ENCODE results near the gene SNX30. TPM values are rescaled to one million over a fixed set of nuclear protein-coding genes. Genes with fewer than 3 reads are reported as not detected.

SNX30 gene
- total and polyA plus RNA-seq, 4 donors: 1.8 to 13.5 (median 6.5) TPM

DNA sequence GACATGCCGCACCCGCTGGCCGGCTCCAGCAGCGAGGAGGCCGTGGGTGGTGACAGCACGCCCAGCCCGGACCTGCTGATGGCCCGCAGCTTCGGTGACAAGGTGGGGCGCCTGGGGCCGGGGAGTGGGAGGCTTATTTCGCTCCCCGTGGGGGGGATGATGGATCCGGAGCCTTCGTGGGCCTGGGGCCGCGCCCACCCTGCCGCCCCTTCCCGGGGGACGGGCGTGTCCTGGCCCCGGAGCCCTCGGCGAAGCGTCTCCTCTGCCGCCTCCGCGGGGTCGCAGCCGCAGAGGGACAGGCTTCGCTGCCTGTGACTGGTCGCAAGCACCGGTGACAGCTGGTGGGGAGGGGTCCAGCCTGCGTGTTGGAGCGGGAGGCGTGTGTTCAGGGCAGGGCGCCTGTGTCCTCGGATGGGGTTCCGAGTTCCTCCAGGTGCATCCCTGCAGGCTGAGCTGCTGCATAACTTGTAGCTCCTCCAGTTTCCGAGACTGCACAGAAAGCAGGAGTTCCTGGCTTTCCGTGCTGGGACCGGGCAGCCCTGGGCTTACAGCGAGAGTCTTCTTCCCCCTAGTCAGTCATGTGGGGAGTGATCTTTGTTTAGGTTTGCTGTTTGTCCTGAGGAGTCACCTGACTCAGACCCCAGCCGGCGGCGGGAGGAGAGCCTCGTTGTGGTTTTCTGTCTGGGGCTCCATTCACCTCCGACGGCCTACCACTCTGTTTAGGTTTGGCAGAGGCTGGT lies 666 bp downstream of the SNX30 start:
- TF ChIP-seq, protein P1, sequence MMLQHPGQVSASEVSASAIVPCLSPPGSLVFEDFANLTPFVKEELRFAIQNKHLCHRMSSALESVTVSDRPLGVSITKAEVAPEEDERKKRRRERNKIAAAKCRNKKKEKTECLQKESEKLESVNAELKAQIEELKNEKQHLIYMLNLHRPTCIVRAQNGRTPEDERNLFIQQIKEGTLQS (IDR thresholded peaks at IDR 0.05): no peak
- peak; percentile 14 for TF ChIP-seq REST (IDR thresholded peaks at IDR 0.05)
- H3K9ac ChIP-seq (ENCODE audit: low read depth in 1 of 2, low read length in 2 of 2): peak overlapping the region; percentile 72 to 83
- H3K4me1 ChIP-seq (ENCODE audit: control insufficient read depth in 4 of 4, insufficient read depth in 4 of 4, low read length in 3 of 4): peaks cover 11 to 36% (median 25%) of the 10 kb centered on the region in 4 donors
- no peaks in the 10 kb centered on the region for H3K27me3 ChIP-seq (ENCODE audit: control insufficient read depth in 4 of 4, insufficient read depth in 4 of 4, low read length in 3 of 4)
- no peaks in the 10 kb centered on the region for H3K36me3 ChIP-seq (ENCODE audit: control insufficient read depth in 4 of 4, insufficient read depth in 3 of 4, low read depth in 1 of 4, low read length in 3 of 4)
- H3K27ac ChIP-seq (ENCODE audit: low read depth in 1 of 2, low read length in 2 of 2): peak overlapping the region; percentile 54 to 78
- WGBS: under 1% methylated on average over 49 of the region's 49 CpGs
- no peaks in the 10 kb centered on the region for H3K9me3 ChIP-seq (ENCODE audit: control insufficient read depth in 4 of 4, low read length in 3 of 4)
- peak overlapping the region; percentile 71 to 96 (median 95) for H3K4me3 ChIP-seq (ENCODE audit: low read depth in 1 of 3, low read length in 3 of 3)
- peak; percentile 61 for DNase-seq (ENCODE audit: low spot score)

DNA sequence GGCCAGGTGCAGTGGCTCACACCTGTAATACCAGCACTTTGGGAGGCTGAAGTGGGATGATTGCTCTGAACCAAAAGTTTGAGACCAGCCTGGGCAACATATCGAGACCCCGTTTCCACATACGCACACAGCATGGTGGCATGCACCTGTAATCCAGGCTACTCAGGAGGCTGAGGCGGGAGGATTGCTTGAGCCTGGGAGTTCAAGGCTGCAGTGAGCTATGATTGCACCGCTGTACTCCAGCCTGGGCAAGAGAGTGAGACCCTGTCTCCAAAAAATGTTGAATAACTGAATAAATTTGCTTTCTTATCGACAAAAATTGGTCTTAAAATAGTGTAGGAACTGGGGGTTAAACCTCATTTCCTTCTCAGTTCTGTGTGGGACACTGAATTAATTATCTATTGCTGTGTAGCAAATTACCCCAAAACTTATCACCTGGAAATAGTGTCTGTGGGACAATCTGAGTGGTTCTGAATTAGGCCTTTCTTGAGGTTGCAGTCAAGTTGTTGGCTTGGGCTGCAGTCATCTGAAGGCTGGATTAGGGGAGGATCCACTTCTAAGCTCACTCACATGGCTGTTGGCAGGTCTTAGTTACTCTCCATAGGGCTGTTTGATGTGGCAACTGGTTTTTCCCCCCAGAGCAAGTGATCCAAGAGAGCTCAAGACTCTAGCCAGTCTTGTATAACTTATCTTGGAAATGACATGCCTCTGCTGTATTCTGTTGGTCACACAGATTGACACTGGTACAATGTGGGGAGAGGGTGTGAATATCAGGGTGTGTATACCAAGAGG lies 2.0 kb downstream of the SNX30 start:
- no peak overlapping the region for H3K27ac ChIP-seq (ENCODE audit: low read depth in 1 of 2, low read length in 2 of 2)
- peaks cover 11 to 36% (median 25%) of the 10 kb centered on the region in 4 donors for H3K4me1 ChIP-seq (ENCODE audit: control insufficient read depth in 4 of 4, insufficient read depth in 4 of 4, low read length in 3 of 4)

More for the DNA sequence above, 2.0 kb downstream of the SNX30 start:
- Histone ChIP-seq H3K27me3 (ENCODE audit: control insufficient read depth in 4 of 4, insufficient read depth in 4 of 4, low read length in 3 of 4) (no peaks in the 10 kb centered on the region), H3K9ac (ENCODE audit: low read depth in 1 of 2, low read length in 2 of 2) (no peak overlapping the region), H3K36me3 (ENCODE audit: control insufficient read depth in 4 of 4, insufficient read depth in 3 of 4, low read depth in 1 of 4, low read length in 3 of 4) (no peaks in the 10 kb centered on the region), H3K4me3 (ENCODE audit: low read depth in 1 of 3, low read length in 3 of 3) (no peak overlapping the region), H3K9me3 (ENCODE audit: control insufficient read depth in 4 of 4, low read length in 3 of 4) (no peaks in the 10 kb centered on the region)
- no peak for DNase-seq (ENCODE audit: low spot score)
- TF ChIP-seq JUND (IDR thresholded peaks at IDR 0.05) (no peak), YY1 (IDR thresholded peaks at IDR 0.05) (no peak), RXRA (IDR thresholded peaks at IDR 0.05) (no peak), MAX (IDR thresholded peaks at IDR 0.05) (no peak), HNF4A (conservative IDR thresholded peaks at IDR 0.05) (no peak), RAD21 (IDR thresholded peaks at IDR 0.05) (no peak), EGR1 (IDR thresholded peaks at IDR 0.05; ENCODE audit: low read depth in 2 of 2) (no peak), ZBTB33 (IDR thresholded peaks at IDR 0.05) (no peak), HNF4G (IDR thresholded peaks at IDR 0.05) (no peak), SP1 (IDR thresholded peaks at IDR 0.05) (no peak)
- TF ChIP-seq, protein P1 (IDR thresholded peaks at IDR 0.05): no peak
- whole genome bisulfite sequencing: 80% methylated on average over 6 of the region's 6 CpGs

All from liver (tissue), 9 donors.